Mucosa of gallbladder (tissue), 1 donor: ENCODE results near the gene BRD3OS. TPM values are rescaled to one million over a fixed set of nuclear protein-coding genes. Genes with fewer than 3 reads are reported as not detected.
A peak's percentile ranks its signal among the peaks of the same experiment; 100 is the strongest.

ENCODE experiments used
- DNase-seq: peaks from one replicate; pipeline ENCODE4 v3.0.0-alpha.2; 2020; ENCODE audit warnings: low spot score
- total RNA-seq: library from RNA; stranded (reverse); gene quantifications from one replicate; pipeline ENCODE4 v1.2.1, GENCODE V29; 2021
- donor health status: DM: no; HTN: no; CAD: no.

The BRD3OS gene
- total RNA-seq, 1 donor from 2014 or later: 31.0 TPM

- DNase-seq: no peak
Measured at GRCh38 chr9:134004881-134005280, 20.4 kb upstream of the BRD3OS start.

GRCh38 chr9:134005381-134005780 is 19.9 kb upstream of the BRD3OS start:
- no peak for DNase-seq

- no peak for DNase-seq
Measured at GRCh38 chr9:134007150-134007549, 18.1 kb upstream of the BRD3OS start.

GRCh38 chr9:134007571-134007970 is 17.7 kb upstream of the BRD3OS start:
- DNase-seq: no peak

- no peak for DNase-seq
Measured at GRCh38 chr9:134010310-134011173, 14.7 kb upstream of the BRD3OS start.

GRCh38 chr9:134011401-134011800 is 13.9 kb upstream of the BRD3OS start:
- DNase-seq: no peak

GRCh38 chr9:134014946-134015345 is 10.3 kb upstream of the BRD3OS start:
- no peak for DNase-seq

- no peak for DNase-seq
Measured at GRCh38 chr9:134024214-134024792, 978 bp upstream of the BRD3OS start.

GRCh38 chr9:134025606-134026541 is 593 bp downstream of the BRD3OS start:
- peak; percentile 36 for DNase-seq

- DNase-seq: no peak
Measured at GRCh38 chr9:134026581-134026980, 1.3 kb downstream of the BRD3OS start.

GRCh38 chr9:134026981-134027380 is 1.7 kb downstream of the BRD3OS start:
- DNase-seq: no peak

GRCh38 chr9:134027561-134027960 is 2.3 kb downstream of the BRD3OS start:
- no peak for DNase-seq

- no peak for DNase-seq
Measured at GRCh38 chr9:134028076-134028475, 2.8 kb downstream of the BRD3OS start.

GRCh38 chr9:134028575-134029247 is 3.4 kb downstream of the BRD3OS start:
- DNase-seq: no peak

GRCh38 chr9:134029248-134030226 is 4.3 kb downstream of the BRD3OS start:
- no peak for DNase-seq

GRCh38 chr9:134030821-134031470 is 5.7 kb downstream of the BRD3OS start:
- no peak for DNase-seq

- no peak for DNase-seq
Measured at GRCh38 chr9:134031783-134032182, 6.5 kb downstream of the BRD3OS start.

GRCh38 chr9:134032456-134033222 is 7.4 kb downstream of the BRD3OS start:
- no peak for DNase-seq
